Stimulated activated CD4-positive, alpha-beta T cell treated with anti-CD3 and anti-CD28 coated beads, TNF-alpha, amount 100 ng/mL, for 1 hour (primary cell): ENCODE data around the gene NGDN.

ENCODE experiments used
- DNase-seq, 3 donors: peaks; one replicate each; pipeline ENCODE4 v3.0.0-alpha.2; 2020; ENCODE audit warnings: low read depth in 3 of 3, low spot score in 1 of 3

NGDN gene

DNA sequence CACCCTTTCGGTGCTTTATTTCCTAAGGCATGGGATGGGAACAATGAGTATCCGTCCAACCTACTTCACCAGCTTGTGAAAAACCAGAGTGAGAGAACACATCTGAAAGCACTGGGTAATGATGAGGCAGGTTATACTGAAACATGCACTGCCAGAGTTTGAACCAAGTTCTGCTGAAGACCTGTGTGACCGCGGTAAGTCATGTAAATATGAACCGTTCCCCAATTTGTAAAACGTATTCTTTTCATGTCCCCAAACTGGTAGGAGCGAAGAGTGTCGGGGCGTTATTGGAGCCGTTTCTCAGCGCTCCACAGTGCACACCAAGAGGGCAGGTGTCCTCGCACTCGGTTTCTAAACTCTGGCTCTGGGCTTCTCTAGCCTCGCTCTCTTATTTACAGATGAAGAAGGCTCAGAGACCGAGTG is 788 bp upstream of the NGDN start:
- DNase-seq, result no peak

DNA sequence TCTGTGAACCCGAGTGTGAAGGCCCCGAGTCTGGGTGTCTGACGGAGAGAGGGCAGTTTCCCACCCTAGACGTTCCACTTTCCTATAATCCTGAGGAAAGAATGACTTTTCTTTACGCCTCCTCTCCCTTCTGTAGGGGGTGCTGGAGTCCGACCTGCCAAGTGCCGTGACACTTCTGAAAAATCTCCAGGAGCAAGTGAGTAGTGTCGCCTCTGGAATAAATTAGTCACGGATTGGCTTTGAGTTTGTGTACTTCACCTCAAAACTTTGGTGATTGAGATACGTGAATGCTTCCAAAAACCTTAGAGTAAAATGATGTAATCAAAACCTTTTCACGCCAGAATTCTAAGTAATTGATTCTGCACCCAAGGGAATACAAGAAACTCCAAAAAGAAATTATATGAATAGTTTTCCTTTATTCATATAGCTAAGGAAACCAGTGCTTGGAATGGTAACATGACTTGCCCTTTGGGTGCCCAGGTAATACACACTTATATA is 452 bp downstream of the NGDN start:
- DNase-seq, result no peak

DNA sequence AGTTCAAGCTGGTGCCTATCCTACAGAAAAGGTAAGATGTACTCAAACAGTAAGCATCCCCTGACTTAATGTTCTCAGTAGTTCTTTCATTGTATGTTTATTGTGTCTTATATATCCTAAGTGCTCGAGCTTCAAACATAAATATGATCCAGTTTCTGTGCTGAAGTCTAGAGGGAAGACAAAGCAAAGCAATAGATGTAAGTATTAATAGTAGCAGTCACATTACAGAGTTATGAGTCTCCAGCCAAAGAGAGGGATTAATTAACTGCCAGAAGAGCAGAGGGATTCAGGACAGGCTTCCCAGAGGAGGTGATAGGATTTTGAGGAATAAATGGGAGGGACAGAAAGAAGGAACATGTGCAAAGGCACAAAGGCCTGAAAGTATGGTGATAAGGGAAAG is 1.4 kb downstream of the NGDN start:
- DNase-seq, result no peak

DNA sequence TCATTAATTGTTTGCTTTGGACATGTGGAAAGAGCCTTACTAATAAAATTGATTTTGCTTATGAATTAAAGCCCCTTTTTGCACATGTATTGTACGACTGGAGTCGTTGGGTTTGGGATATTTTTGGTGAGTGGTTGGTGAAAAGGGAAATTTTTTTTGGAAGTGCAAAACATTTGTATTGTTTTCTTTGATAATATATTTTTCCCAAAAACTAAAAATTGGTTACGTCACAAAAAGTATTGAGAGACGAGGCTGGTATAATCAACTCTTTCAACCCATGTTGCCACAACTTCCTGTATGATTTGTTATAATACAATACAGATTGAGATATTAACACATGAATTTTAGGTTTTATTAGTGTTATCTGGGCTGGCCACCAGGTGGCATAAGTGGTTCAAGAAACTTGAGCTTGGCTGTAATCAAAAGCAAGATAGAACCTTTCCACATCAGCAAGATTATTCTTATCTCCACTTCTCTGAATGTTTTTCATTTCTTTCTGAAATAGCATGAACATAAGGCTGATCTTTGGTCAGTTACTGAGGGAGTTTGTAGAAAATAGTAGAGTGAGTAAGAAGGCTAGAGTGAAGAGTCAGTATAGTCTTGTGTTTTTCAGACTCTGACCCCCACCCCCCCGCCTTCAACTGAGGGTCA is 8.7 kb downstream of the NGDN start:
- DNase-seq, result peak; percentile 26 to 40 (median 28)

DNA sequence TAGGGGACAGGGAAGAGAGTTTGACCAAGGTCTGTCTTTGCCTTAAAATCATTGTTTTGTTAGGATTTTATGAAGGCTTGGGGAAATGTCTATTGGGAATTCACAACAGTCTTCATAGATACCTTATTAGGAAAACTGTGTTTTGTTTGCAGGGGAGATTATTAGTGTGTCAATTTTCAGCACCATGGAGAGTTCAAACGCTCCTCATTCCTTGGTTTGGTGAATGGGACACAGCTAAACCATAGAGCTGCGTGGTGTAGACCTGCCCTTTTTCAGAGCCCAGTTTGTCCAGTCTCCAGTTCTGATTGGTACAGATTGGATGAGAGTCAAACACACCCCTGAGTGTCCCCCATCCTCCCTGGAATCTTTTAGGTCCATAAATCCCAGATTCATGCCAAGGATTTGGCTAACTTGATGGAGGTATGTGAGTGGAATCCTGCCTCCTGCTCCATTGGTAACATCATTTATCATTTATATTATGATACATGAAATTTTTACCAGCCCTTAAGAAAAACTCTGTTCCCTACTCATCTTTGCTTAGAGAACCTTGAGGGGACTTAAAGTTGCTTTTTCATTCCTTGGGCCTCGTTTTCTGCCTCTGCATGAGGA is 12.0 kb downstream of the NGDN start:
- DNase-seq, result no peak

DNA sequence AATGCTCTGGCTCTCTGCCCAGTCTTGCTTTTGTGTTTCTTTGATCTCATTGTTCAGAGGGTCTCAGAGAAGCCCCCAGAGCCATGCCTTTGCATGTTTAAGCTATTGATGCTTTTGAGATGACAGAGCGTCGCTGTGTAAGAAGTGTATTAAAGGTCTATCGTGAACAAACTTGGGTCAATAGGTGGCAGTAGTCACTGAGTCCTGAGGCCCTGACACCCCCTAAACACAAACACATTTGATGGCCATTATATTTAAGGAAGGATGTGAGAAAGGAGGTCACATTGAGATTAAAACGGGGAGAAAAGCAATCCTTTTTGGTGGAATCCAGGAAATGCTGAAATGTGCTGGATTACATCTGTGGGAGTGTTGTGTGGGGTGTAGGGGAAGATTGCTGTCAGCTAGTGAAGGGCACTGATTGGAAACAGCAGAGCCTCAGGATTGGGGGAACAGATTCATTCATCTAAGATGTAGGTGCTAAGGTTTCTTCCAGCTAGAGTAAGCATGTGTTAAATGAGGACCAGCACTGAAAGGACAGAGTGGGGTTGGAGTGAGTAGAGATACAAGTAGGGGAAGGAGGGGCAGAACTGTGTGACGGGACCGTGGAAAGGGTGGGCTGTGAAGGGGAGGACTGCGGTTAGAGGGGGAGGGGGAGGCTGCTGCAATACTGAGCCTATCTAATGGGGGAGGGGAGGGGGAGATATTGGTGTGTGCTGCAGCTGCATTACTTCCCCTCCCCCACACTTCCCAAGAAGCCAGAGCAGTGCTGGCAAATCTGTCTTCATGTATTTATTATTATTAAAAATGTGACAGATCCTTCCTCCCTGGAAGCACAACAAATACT is 12.7 kb downstream of the NGDN start:
- no peak for DNase-seq

DNA sequence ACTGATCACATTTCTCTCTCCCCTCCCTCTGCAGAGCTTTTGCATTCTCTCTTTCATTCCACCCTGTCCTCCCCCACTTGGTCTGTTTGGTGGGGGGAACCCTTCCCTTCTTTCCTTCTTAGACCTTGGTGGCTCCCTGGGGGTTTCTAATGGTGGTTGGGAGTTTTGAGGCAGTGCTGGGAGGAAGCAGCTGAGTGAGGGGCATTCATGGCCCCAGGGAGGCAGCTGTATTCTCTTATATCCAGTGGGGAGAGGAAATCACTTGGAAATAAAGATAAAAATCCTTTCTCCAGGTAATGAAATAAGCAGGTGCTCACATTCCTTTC is 13.3 kb downstream of the NGDN start:
- DNase-seq, result no peak

DNA sequence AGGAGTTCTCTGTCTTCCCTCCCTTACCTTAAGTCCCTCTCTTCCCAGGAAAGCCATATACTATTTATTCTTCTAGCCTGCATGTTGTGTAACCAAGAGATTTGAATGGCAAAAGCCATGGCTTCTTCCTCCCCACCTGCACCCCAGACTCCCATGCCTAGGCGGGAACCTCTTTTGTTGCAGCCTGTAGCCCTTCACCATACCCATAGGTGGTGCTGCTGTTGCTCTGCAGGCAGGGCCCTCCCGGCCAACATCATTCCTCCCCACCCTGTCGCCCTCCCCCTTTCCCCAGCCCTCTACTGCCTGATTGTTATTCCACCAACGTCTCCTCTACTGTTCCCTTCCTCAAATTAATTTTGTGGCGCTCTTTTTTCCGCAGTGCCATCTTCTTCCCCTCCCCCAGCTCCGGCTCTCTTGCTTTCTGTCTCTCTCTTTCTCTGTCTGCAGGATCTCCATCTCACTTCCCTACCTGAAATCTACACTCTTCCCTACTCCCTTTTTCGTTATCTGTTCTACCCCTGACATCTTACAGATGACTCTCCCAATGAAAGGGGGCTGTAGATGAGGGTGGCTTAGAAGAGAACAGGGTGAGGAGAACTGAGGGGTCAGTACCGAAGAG is 13.8 kb downstream of the NGDN start:
- DNase-seq, result no peak

DNA sequence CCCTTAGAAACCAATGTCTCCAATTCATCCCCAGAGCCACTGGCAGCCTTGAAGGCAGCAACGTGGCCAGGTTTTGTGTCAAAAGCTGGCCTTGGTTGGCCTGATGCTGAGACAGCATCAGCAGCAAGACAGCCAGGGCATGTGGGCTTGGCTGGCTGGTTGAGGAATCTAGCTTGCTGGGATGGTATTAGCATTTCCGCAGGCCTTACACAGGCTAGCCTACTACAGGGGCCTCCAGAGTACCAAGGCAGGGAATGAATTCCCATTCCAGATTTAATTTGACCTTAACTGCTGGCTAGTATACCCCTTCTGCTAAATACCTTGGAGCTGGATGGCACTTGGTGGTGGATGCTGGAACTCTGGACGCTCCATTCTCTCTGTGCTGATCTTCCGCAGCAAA is 15.8 kb downstream of the NGDN start:
- DNase-seq, result no peak

DNA sequence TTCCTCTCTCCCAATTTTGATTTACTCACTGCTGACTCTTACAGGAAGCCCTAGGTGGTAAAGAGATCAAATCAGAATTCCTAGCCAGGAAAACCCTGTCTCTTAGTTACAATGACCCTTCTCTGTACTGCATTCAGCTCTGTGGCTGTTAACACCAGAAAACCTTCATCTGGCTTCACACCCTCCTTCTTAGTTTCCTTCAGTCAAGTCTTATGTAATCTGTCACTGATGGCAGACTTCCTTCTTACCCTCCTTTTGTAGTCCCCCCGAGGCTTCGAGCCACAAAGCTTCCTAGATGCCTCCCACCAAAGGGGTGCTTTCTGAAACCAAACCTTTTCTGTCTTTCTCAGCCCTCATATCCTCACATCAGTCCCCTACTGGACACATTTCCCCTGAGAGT is 16.5 kb downstream of the NGDN start:
- no peak for DNase-seq

DNA sequence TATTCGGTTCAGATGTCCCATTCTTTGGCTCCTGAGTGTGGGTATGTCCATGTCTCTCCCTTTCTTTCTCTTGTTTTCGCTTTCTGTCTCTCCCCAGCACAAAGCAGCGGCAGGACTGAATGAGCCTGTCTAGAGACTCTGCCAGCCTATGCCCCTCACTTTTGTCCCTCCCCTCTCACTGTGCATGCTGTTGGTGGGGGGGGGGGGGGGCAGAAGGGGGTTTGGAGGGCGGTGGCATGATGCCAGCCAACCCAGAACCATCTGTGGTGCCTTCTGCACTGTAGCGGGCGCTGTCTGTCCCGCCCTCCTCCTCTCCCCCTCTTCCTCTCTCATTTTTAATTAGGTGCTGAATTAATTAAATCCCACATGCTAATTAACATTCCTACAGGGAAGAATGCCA is 17.7 kb downstream of the NGDN start:
- no peak for DNase-seq

DNA sequence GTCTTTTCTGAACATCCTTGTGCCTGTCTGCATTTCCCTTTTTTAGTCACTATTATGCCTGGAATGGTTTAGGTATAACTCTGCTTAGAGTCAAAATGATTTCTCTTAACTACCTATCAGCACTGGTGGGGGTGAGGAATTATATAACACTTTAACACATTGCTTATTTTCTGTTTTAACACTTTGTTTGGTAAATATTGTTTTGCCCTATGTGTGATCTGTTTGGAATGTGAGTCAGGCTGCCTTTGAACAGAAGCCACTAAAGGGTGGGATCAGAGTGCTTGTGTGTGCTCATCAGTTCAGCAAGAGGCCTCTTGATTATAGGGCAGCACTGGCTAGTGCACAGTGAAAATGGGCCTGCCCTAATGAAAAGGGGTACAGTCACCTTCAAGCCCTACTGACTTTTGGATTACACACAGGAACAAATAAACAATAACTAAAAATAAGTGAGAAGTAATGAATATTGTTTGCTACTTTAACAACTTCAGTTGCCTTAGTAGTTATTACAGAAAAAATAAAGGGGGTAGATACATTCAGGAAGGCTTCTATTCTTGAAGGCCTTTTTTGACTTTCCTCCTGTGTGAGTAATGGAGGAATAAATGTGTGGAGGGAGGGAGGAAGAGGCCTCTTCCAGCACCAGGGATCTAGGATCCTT is 23.2 kb downstream of the NGDN start:
- DNase-seq, result no peak

DNA sequence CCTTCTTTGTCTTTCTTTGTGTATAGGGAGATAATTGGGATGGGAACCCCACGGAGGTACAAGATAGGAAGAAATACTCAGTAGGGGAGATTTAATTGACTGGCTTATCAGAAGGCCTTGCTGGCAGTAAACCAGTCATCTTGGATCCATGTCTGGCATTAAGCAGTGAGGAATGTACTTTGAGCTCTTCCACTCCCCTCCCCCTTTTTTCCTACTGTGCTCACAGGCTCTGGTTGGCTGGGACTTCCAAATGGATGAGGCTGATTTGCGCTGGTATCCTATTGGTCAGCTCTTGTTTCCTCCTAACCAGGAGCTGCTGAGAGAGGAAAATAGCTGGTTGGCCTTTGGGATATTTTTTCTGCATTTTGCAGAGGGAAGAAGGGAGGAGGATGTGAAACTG is 24.7 kb downstream of the NGDN start:
- DNase-seq, result no peak

DNA sequence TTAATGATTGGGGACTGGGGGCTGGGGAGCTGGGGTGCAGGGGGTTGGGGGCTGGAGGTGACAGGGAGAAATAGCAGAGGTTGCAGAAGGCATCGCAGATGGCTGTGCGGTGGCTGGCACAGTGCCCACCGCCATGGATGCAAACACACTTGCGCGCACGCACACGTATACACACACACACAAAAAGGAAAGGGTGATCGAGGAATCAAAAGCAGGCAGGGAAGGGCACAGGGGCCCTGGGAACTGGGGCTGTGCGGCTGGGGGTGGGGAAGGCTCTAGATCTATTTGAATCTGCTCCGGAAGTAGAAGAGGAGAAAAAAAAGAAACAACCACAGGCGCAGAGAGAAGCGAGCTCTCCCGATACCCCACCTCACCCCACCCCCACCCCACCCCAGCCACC is 42.7 kb downstream of the NGDN start:
- no peak for DNase-seq

DNA sequence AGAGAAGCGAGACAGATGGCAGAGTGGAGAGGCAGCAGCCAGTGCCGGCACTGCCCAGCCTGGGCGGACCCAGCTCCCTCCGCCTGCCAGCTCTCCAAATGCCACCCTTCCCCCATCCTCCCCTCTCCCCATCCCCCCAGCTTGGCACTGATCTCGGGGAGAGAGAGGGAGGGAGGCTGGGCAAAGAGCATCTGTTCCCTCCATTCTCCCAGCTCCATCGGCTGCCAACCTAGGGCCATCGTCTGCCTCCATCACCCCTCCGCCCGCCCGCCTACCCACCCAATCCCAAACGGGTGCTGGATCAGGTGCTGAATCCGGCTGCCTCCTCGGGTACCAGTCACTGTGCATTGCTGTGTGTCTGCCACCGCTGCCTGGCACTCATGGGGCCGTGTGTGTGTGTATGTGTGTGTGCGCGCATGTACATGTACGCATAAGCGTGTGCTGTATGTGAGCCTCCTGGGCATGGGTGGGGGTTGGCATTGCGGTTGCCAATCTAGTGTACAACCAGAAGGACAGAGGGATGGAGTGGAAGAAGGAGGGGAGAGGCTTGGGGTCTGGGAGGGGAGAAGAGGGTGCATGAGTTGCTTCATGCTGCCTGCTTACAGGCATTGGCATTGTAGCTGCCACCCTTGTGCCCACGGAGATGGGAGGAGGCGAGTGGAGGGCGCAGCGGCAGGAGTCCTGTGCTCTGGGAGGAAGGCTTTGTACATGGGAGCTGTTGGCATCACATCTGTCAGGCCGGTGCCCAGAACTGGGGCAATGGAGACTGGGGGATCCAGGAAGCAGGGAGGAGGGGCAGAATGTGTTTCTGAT is 43.7 kb downstream of the NGDN start:
- DNase-seq, result no peak

DNA sequence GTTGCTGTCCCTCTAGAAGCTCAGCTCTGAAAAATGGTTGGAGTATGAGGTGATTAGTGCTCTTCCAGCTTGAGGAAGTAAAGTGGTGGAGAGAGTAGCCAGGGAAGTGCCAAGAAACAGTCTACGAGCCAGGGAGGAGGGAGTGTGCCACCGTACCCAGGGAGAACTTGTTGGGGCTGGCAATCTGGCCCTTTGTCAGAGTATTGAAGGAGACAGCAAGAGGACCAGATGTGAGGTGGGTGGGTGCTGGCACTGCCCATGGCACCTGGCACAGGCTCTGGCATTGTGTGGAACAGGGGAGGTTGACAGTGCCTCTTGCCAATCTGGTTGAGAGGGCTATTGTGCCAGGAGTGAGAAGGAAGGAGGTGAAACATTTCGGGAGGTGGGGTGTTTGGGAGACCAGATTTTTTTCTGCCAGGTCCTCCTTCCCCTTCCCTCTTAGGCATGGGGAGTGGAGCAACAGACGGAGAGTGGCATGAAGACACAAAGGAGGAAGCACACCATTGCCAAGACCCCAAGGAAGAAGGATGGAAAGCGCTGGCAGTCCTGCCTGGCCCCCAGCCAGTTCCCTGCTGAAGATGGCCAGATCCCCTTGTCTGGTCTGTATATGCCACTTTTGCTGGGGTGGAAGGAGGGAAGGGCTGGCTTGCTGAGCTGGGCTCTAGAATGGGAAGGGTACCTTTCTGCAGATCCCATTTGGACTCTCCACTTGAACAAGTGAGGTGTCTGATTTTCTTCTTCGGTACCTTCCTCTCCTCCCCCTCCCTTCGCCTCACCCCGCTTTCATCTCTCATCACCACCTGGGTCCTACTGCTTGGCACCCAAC is 44.5 kb downstream of the NGDN start:
- no peak for DNase-seq

DNA sequence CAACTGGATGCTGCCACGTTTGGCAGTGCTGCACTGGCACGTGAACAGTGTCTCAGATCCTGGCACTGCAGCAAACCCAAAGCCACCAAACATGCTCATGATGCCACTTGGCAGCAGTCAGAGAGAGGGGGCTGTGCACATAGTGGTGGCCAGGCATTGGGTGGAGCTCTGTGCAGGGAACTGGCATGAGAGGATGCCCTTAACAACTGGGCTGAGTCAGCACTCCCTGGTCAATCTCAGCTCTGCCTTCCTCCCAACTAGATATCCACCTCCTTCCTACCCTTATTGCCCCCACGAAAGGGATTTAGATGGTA is 45.1 kb downstream of the NGDN start:
- no peak for DNase-seq

DNA sequence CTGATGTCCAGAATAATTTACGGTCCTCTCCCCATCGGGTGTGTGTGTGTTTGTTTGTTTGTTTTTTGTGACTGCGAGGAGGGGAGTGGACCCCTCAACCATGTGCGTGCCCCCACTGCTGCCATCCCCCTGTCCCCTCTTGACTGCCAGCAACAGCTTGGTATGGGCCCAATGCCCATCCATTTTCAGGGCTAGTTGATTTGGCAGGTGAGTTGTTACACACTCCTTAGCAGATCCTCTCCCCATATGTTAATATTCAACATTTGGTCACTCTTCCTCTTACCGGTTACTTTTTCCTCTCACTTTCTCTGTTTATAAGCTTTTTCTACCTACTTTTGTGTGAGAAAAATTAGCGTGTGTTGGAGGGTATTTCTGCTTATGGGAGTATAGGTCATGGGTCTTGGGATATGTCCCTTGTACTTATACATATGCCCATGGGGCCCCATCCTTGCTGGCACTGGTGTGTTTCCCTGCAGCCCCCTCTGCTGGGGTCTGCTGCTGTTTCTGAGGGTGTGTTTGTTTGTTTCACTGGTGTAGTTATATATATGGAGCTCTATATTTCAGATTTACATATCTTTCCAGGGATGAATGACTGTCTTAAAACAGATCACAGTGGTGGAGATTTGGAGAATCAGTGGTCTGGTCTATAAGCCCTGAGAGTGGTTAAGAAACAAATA is 48.3 kb downstream of the NGDN start:
- no peak for DNase-seq

DNA sequence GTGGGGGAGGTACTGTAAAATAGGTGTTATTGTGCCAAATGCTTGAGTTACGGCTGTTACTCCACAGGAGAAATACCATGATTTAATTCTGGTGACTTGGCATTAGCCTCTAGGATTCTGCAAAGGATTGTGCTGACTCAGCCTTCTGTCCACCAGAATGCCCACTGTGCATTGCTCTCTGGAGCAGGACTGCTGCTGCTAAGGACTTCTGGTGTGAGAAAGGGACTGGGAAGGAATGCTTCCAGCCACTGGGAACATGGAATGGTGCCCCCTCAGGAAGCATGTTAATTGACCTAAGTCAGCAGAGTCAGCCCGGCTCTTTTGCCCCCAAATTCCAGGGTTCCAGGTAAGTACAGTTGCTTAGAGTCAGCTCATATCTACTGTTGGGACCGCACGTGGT is 49.2 kb downstream of the NGDN start:
- DNase-seq, result no peak
